ENCODE results near the gene ATRX.
"Not testable (repeated sequence)": the region's sequence is repeated elsewhere in the genome, so short reads cannot be mapped to it uniquely, and the experiment has no call there.

ATRX gene

DNA sequence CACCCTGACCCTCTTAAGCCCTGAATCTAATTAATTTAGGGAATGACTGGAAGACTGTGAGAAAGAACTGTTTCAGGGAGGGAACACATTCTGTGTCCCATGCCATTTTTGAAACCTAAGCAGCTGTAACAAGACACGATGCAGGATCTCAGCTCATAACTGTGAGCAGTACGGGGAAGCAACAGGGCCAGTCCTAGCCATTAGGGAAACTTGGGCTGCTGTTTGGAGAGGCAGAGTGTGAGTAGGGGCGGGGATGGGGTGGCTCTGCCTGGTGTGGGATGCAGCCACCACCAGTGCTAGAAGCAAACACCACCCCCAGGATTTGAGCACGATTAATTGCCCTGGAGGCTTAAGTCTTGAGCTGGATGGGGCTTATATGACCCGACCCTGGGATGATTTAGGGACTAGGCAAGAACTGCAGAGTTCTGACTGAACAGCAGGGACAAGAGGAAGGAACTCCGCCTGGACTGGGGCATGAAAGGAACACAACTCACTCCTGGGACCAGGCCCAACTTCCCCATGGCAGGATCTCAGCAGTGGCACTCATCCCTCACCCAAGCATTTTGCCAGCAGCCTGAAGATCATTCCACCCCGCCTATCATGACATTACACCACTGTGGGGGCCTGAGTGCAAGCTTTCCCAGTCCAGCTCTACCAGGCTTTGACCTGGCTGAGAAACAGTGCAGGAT is 43.1 kb downstream of the ATRX start:
- DNase-seq = peak in 1 of 10 donors; percentile 16

DNA sequence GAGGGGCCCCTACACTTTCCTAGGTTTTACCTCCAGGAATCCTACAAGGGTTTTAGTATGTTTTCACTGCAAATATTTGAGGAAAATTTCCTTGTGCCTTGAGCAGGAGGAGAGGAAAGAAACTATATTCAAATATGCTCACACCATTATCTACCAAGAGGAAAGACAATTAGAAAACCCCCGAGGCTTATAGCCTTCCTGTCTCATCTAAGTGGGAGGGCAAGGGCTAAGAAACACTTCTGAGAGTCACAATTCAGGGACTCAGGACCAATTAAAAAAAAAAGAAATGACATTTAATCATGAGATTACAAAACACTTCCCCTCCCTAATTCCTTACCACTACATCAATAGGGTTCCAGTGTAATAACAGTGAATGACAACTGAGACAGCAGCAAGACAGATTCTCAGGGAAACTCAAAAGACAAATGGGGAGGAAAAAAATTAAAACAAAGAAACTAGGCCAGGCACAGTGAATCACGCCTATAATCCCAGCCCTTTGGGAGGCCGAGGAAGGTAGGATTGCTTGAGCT is 45.6 kb downstream of the ATRX start:
- intact Hi-C loops (cut with DNase I) = no loop called here
- no peak for DNase-seq

More for the DNA sequence above, 43.1 kb downstream of the ATRX start:
- intact Hi-C loops (cut with DNase I) = no loop called here

DNA sequence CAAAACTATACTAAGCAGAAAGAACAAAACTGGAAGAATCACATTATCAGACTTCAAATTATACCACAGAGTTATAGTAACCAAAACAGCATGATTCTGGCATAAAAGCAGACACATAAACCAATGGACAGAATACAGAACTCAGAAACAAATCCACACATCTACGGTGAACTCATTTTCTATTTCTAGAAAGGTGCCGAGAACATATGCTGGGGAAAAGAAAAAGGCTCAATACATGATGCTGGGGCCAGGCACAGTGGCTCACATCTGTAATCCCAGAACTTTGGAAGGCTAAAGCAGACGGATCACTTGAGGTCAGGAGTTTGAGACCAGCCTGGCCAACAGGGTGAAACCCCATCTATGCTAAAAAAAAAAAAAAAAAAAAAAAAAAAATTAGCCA is 52.7 kb downstream of the ATRX start:
- DNase-seq = no peak
- intact Hi-C loops (cut with DNase I) = no loop called here

DNA sequence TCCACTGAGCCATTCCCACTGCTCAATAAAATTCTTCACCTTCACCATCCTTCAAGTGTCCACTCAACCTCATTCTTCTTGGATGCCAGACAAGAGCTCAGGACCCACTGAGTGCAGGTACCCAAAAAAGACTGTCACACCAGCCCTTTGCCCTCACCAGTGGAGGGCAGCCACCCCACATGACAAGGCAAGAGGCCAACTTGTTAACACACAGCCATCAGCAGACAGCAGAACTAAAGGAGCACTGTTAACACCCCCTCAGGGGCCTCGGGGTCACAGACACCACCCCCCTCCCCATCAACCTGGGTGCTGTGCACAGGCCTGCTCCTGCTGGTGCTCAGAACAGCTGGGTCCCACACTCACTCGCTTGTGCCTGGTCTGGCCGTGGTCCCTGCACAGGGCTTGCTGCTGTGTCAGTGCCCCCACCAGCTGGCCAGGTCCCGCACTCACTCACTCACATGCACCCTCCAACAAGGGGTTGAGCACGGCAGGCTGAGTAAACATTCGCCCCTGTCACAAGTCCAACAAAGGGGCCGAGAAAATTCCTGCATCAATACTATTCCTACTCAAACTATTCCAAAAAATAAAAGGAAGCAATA is 54.1 kb downstream of the ATRX start:
- intact Hi-C loops (cut with DNase I) = no loop called here
- no peak for DNase-seq

DNA sequence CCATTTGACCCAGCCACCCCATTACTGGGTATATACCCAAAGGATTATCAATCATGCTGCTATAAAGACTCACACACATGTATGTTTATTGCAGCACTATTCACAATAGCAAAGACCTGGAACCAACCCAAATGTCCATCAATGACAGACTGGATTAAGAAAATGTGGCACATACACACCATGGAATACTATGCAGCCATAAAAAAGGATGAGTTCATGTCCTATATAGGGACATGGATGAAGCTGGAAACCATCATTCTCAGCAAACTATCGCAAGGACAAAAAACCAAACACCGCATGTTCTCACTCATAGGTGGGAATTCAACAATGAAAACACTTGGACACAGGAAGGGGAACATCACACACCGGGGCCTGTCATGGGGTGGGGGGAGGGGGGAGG is 59.9 kb downstream of the ATRX start:
- DNase-seq; intact Hi-C loops (cut with DNase I): not testable (repeated sequence)

DNA sequence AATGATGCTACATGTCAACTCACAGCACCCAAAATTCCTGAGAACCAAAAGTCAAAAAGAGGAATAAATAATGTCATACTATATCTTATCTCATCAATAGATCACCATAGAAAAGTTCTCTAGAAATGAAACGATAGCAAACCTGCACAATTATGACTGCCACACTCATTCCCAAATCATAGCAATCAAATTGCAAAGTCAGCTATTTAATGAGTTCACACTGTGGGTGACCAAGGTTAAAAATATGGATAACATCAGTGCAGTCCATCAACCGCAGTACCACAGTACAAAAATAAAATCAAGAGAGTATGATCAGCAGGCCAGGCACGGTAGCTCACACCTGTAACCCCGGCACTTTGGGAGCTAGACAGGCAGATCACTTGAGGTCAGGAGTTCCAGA is 62.3 kb downstream of the ATRX start:
- intact Hi-C loops (cut with DNase I) = no loop called here

DNA sequence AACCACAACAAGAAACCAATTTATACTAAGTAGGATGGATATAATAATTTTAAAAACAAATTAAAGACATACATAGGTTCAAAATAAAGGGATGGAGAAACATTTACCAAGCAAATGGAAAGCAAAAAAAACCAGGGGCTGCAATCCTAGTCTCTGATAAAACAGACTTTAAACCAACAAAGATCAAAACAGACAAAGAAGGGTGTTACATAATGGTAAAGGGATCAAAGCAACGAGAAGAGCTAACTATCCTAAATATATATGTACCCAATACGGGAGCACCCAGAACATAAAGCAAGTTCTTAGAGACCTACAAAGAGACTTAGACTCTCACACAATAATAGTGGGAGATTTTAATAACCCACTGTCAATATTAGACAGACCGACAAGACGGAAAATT is 66.6 kb downstream of the ATRX start:
- intact Hi-C loops (cut with DNase I) = no loop called here
- no peak for DNase-seq

More for the DNA sequence above, 62.3 kb downstream of the ATRX start:
- no peak for DNase-seq

DNA sequence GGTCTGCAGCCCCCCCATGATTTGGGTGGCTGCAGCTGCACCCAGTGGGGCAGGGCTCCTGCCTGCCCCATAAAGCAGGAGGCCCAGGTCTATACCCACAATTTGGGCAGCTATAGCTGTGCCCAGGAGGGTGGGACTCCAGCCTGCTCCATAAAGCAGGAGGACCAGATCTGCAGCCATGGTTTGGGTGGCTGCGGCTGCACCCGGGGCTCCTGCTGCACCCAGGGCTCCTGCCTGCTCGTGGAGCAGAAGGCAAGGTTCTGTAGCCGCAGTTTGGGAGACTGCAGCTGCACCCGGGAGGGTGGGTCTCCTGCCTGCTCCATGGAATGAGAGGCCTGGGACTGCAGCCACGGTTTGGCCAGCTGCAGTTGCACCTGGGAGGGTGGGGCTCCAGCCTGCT is 81.1 kb downstream of the ATRX start:
- no peak for DNase-seq
- intact Hi-C loops (cut with DNase I) = no loop called here

DNA sequence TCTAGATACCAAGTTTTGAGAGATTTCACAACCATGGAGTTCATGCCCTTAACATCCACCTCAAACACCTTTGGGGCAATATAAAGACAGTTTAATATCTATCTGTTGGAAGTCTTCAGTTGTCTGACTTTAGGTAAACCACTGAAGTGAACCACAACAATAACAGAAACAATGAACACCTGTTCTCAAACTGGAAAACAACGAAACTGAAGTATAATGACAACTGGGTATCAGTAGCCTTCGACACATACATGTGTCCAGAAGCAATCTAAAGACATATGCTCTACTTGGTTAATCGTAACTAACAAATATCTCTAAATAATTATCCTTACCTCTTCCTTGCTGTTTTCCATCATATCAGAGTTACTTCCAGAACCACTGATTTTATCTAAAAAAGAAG is 87.8 kb downstream of the ATRX start:
- intact Hi-C loops (cut with DNase I) = no loop called here
- no peak for DNase-seq

DNA sequence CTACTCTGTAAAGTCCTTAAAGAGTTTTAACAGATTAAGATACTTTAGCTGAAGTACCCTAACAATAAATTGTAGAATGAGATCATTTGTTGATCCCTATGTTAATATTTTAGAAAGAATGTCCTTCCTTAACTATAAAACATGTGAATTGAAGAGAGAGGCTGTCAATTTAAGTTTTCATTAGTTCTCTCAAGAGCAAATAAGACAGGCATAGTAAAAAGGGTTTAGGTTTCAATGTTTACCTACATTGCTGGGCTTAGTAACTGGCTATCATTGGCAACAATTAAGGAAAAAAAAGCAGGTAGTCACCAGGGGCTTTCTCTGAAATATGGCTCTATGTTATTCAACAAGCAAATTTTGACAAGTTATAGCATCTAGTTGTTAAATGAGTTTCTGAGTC is 91.5 kb downstream of the ATRX start:
- intact Hi-C loops (cut with DNase I) = no loop called here
- DNase-seq = no peak

DNA sequence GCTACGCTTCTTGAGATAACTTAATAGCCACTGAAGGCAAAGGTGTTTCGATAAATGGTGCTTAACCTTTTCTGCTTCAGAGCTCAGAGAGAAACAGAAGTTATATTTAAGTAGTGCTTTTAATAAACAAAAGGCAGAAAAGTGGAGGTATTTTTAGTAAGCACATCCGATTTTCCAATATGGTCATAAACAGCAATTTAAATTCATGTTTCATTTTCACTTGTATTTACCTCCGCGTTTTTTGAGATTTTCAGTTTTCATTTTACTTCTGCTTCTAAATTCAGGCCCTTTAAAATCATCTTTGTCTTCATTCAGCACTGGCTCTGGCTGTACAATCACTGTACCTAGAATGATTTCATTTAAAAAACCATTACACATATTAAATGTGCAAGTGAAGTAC is 92.4 kb downstream of the ATRX start:
- intact Hi-C loops (cut with DNase I) = no loop called here
- no peak for DNase-seq

DNA sequence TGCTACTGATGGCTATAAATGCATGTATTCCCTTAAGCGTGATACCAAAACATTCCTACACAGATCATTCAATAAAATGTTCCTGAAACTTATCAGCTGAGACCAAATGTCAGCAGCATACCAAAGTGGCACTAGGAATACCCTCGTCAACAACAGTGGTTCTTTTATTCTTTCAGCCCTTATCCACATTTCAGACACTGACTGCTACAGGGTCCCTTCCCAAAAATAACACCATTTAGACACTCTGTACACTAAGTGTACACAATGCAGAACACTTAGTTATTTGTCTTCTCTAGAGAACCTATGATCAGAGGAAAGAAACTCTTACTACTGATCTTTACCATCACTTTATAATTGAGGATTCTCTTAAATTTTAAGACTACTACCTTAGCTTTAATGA is 94.1 kb downstream of the ATRX start:
- DNase-seq = no peak
- intact Hi-C loops (cut with DNase I) = no loop called here

DNA sequence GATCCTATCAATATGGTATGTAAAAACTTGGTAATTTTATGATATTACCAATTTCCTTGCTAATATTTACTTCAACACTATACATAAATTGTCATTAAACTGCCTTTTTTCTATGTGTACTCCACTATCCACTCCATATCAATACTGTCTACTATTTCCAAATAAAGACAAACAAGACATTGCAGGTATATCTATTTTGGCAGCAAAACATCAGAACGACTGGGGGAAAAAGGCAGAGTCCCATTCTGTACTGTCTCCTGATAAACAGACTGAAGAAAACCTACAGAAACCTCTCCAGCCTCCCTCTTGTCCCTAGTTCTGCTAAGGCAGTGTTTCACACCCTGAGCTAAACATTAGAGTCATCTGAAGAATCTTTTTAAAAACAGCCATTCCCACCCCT is 96.6 kb downstream of the ATRX start:
- DNase-seq = no peak
- intact Hi-C loops (cut with DNase I) = no loop called here

DNA sequence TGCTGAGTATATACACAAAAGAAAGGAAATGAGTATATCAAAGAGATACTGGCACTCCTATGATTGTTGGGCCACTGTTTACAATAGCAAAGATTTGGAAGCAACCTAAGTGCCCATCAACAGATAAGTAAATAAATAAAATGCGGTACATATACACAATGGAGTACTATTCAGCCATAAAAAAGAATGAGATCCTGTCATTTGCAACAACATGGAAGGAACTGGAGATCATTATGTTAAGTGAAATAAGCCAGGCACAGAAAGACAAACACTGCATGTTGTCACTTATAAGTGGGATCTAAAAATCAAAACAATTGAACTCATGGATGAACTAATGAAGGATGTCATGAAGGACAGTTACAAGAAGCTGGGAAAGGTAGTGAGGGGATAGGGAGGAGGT is 100.3 kb downstream of the ATRX start:
- intact Hi-C loops (cut with DNase I); DNase-seq: not testable (repeated sequence)

DNA sequence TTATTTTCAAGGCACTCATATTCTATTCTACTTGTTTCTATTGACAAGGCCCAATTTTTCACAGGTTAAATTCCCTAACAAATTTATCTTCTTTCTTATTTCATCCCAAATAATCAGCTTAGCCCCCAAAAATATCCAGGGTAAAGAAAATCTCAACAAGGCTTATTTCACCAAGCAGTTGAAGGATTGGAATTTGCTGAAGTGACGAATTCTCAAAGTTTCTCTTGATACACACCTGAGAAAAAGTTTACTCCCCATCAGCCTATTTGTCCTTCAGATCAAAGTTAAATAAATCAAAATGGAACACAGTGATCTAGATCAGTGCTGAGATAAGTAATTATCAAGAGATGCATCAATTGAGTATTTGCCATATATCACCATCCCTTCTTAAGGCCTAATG is 106.9 kb downstream of the ATRX start:
- DNase-seq = no peak
- intact Hi-C loops (cut with DNase I) = no loop called here

DNA sequence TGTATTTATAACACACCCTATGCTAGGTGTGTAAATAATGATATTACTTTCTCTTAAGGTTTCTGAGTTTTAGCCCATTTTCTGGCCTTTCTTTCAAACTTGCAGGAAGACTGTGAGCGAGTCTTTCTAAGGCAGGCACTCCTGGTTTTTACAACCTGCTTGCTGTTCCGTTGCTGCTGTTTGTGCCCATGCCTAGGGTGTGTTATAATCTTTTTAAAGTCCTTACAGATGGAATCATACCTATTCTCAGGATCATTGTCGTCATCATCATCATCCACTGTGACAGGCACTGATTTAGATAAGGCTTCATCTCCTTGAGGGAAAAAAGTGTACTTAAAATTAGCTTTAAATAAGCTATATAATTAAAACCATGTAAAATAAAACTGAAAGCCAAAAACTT is 110.0 kb downstream of the ATRX start:
- intact Hi-C loops (cut with DNase I) = no loop called here
- no peak for DNase-seq

DNA sequence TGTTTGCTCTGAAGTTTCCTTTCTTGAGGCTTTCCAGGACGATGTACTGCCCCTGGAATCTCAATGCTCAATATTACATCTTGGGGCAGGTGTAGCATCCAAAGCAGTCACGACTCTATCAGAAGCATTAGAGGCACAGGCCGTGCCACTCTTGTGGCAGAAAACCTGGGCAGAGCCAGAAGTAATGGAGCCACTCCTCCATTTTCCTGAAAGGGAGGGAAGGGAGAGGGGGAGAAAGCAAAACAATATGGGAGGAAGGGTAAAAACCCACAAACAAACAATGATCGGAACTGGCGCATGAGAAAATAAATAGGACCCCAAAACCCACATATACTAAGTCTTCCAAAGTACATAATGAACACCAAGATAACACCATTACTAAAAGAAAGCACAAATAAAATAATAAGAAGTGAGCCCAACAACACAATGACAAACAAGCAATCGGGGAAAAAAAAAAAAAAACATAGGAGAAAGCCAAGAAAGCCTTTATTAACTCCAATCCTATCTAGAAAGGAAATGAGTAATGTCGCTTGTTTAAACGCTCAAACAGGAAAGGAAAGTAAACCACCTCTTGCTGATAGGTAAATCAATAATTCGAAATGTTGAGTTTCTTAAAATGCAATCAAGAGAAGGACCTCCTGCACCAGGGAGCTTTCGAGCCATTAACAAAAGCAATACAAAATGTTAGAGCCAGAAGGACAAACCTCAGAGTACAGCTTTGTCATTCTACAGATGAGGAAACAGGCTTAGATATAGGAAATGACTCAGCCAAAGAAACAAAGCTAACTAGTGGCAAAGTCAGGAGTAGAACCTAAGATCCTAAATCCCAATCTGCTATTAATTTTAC is 117.4 kb downstream of the ATRX start:
- intact Hi-C loops (cut with DNase I) = no loop called here
- no peak for DNase-seq

DNA sequence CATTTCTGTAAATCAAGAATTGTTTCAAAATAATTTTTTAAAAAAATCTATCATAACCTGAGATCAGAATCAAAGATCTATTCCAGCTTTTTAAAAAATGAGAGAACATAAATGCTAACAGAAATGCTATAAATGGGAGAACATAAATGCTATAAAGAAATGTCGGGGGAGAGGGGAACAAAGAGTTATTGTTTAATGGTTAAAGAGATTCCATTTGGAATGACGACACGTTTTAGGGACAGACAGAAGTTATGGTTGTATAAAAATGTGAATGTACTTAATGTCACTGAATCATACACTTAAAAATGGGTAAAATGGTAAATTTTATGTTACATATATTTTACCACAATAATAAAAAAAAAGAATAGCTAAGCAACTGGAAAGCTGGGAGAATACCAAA is 127.1 kb downstream of the ATRX start:
- no peak for DNase-seq
- intact Hi-C loops (cut with DNase I) = no loop called here

DNA sequence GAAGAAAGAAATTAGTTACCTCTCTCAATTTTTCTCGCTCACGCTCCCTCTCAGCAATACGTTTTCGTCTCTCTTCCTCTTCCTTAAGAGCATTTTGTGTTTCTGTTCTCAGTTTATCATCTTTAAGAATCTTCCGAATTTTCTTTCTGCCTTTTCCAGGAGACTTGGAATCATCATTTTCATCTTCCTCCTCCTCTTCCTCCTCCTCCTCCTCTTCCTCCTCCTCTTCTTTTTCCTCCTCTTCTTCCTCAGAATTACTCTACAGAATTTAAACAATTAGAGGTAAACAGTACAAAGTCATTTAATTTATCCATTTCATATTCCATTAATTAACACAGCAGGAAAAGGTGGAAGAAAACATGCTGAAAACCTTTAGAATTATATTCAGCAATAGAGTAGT is 133.9 kb downstream of the ATRX start:
- intact Hi-C loops (cut with DNase I) = no loop called here

DNA sequence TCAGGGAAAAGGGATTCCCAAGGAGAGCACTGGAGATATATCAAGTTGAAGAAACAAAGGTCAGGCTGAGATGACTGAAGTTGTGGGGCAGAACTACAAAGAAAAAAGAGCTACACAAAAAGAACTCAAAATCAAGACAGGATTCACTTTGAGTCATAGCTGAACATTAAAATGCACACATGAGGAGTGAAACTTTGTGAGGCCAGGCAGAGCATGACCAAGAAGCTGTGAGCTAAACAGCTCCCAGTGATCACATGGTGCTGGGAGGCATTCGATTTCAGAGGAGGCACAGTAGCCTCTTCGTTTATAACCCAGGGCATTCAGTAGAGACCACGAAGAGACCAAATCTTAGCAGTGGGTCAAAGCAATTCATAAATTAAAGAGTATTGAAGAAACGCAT is 145.3 kb downstream of the ATRX start:
- DNase-seq = no peak
- intact Hi-C loops (cut with DNase I) = no loop called here

More for the DNA sequence above, 133.9 kb downstream of the ATRX start:
- DNase-seq = no peak

DNA sequence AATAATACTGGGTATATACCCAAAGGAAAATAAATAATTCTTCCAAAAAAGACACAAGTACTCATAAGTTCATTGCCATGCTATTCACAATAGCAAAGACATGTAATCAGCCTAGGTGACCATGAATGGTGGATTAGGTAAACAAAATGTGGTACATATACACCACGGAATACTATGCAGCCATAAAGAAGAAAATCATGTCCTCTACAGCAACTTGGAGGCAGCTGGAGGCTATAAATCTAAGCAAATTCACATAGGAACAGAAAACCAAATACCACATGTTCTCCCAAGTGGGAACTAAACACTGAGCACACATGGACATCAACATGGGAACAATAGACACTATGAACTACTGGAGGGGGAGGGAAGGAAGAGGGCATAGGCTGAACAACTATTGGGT is 146.2 kb downstream of the ATRX start:
- no peak for DNase-seq
- intact Hi-C loops (cut with DNase I) = no loop called here

DNA sequence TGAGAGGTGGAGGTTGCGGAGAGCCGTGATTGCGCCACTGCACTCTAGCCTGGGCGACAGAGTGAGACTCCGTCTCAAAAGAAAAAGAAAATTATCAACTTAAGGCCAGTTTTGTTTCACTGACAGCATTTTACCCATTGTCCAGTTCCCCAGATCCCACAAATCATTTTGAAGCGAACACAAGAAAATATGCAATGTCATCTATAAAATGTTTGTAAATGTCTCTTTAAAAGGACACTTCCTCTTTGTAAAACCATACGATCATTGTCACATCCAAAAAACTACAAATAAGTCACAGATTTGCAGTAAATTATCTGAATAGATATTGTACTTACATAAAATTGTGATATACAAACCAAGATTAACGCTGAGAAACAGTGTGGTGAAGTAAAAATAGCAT is 147.6 kb downstream of the ATRX start:
- intact Hi-C loops (cut with DNase I) = no loop called here

More for the DNA sequence above, 147.6 kb downstream of the ATRX start:
- DNase-seq = no peak

All from posterior cingulate gyrus (tissue), 11 donors.